IPS-15b (cell line): ENCODE results near the gene MB21D2.
A peak's percentile ranks its signal among the peaks of the same experiment; 100 is the strongest.
"Not testable (repeated sequence)": the region's sequence is repeated elsewhere in the genome, so short reads cannot be mapped to it uniquely, and the experiment has no call there.

ENCODE experiments used
- H3K27me3 ChIP-seq: one replicate; pipeline ENCODE4 v1.6.1; 2013; ENCODE audit warnings: low read length; ENCODE audit not compliant: control insufficient read depth, insufficient read depth
- H3K36me3 ChIP-seq: one replicate; pipeline ENCODE4 v1.6.1; 2013; ENCODE audit warnings: low read length; ENCODE audit not compliant: control insufficient read depth, insufficient read depth
- H3K4me1 ChIP-seq: one replicate; pipeline ENCODE4 v1.6.1; 2013; ENCODE audit warnings: mild to moderate bottlenecking, low read length; ENCODE audit not compliant: control insufficient read depth, insufficient read depth
- H3K4me3 ChIP-seq: one replicate; pipeline ENCODE4 v1.5.1; 2013; ENCODE audit warnings: low read depth, low read length
- H3K9ac ChIP-seq: one replicate; pipeline ENCODE4 v1.6.1; 2013; ENCODE audit warnings: low read depth, mild to moderate bottlenecking, low read length
- H3K9me3 ChIP-seq: one replicate; pipeline ENCODE4 v1.6.1; 2013; ENCODE audit warnings: mild to moderate bottlenecking, low read length; ENCODE audit not compliant: control insufficient read depth, insufficient read depth

MB21D2 gene

GRCh38 chr3:192917404-192918274 is at the start of gene MB21D2:
MB21D2 (minus strand) TSS chr3:192917856; CDS start chr3:192917840, 16 bp downstream.
- Histone ChIP-seq H3K36me3 (no peaks in the 10 kb centered on the region), H3K9ac (peak within 1 kb of the TSS; percentile 93), H3K27me3 (peaks cover 3% of the 10 kb centered on the region), H3K4me1 (peaks cover 25% of the 10 kb centered on the region), H3K9me3 (no peaks in the 10 kb centered on the region), H3K4me3 (peak within 1 kb of the TSS; percentile 99)

- not testable (repeated sequence) for H3K4me1 ChIP-seq, H3K36me3 ChIP-seq, H3K9me3 ChIP-seq, H3K9ac ChIP-seq, H3K27me3 ChIP-seq, H3K4me3 ChIP-seq
These were observed 47.5 kb upstream of the MB21D2 start for GRCh38 chr3:192964959-192965719.

- no peaks in the 10 kb centered on the region for H3K36me3 ChIP-seq
- H3K27me3 ChIP-seq: no peaks in the 10 kb centered on the region
- H3K4me3 ChIP-seq: no peak overlapping the region
- H3K9me3 ChIP-seq: no peaks in the 10 kb centered on the region
- H3K9ac ChIP-seq: no peak overlapping the region
- H3K4me1 ChIP-seq: no peaks in the 10 kb centered on the region
These were observed 42.1 kb upstream of the MB21D2 start for GRCh38 chr3:192959773-192960172.

GRCh38 chr3:192958219-192958872 is 40.7 kb upstream of the MB21D2 start:
- Histone ChIP-seq H3K9me3 (no peaks in the 10 kb centered on the region), H3K4me1 (no peaks in the 10 kb centered on the region), H3K4me3 (no peak overlapping the region), H3K36me3 (no peaks in the 10 kb centered on the region), H3K27me3 (no peaks in the 10 kb centered on the region), H3K9ac (no peak overlapping the region)

- Histone ChIP-seq H3K9me3 (no peaks in the 10 kb centered on the region), H3K36me3 (no peaks in the 10 kb centered on the region), H3K4me1 (no peaks in the 10 kb centered on the region), H3K9ac (no peak overlapping the region), H3K4me3 (no peak overlapping the region), H3K27me3 (no peaks in the 10 kb centered on the region)
These were observed 39.9 kb upstream of the MB21D2 start for GRCh38 chr3:192957441-192958021.

- no peaks in the 10 kb centered on the region for H3K27me3 ChIP-seq
- H3K9me3 ChIP-seq: no peaks in the 10 kb centered on the region
- no peaks in the 10 kb centered on the region for H3K36me3 ChIP-seq
- no peak overlapping the region for H3K4me3 ChIP-seq
- H3K4me1 ChIP-seq: no peaks in the 10 kb centered on the region
- H3K9ac ChIP-seq: no peak overlapping the region
These were observed 36.3 kb upstream of the MB21D2 start for GRCh38 chr3:192953926-192954325.

GRCh38 chr3:192947421-192947820 is 29.8 kb upstream of the MB21D2 start:
- no peak overlapping the region for H3K9ac ChIP-seq

GRCh38 chr3:192943393-192943792 is 25.7 kb upstream of the MB21D2 start:
- Histone ChIP-seq H3K9ac (no peak overlapping the region), H3K36me3 (no peaks in the 10 kb centered on the region), H3K4me3 (no peak overlapping the region), H3K9me3 (no peaks in the 10 kb centered on the region), H3K27me3 (no peaks in the 10 kb centered on the region), H3K4me1 (no peaks in the 10 kb centered on the region)

More at GRCh38 chr3:192947421-192947820, 29.8 kb upstream of the MB21D2 start:
- Histone ChIP-seq H3K4me3 (no peak overlapping the region), H3K9me3 (no peaks in the 10 kb centered on the region), H3K27me3 (no peaks in the 10 kb centered on the region), H3K36me3 (no peaks in the 10 kb centered on the region), H3K4me1 (no peaks in the 10 kb centered on the region)

GRCh38 chr3:192942625-192943024 is 25.0 kb upstream of the MB21D2 start:
- no peaks in the 10 kb centered on the region for H3K4me1 ChIP-seq
- no peaks in the 10 kb centered on the region for H3K9me3 ChIP-seq
- no peaks in the 10 kb centered on the region for H3K36me3 ChIP-seq
- no peaks in the 10 kb centered on the region for H3K27me3 ChIP-seq
- H3K9ac ChIP-seq: no peak overlapping the region
- H3K4me3 ChIP-seq: no peak overlapping the region

- no peak overlapping the region for H3K9ac ChIP-seq
These were observed 22.5 kb upstream of the MB21D2 start for GRCh38 chr3:192940129-192940528.

GRCh38 chr3:192935441-192935840 is 17.8 kb upstream of the MB21D2 start:
- Histone ChIP-seq H3K36me3 (no peaks in the 10 kb centered on the region), H3K4me3 (no peak overlapping the region), H3K4me1 (no peaks in the 10 kb centered on the region), H3K27me3 (no peaks in the 10 kb centered on the region), H3K9ac (no peak overlapping the region), H3K9me3 (no peaks in the 10 kb centered on the region)

More at GRCh38 chr3:192940129-192940528, 22.5 kb upstream of the MB21D2 start:
- H3K27me3 ChIP-seq: no peaks in the 10 kb centered on the region
- H3K36me3 ChIP-seq: no peaks in the 10 kb centered on the region
- no peaks in the 10 kb centered on the region for H3K4me1 ChIP-seq
- no peak overlapping the region for H3K4me3 ChIP-seq
- no peaks in the 10 kb centered on the region for H3K9me3 ChIP-seq
